GM20431 (cell line): Measurements from ENCODE around the gene TUFM.
"Not testable (repeated sequence)": the region's sequence is repeated elsewhere in the genome, so short reads cannot be mapped to it uniquely, and the experiment has no call there.

Experiments
- in situ Hi-C: fragments of 300-500 bp; cut with MseI, MboI; formaldehyde crosslinking; loops from one replicate; pipeline ENCODE4 v1.15.0; 2020; ENCODE audit warnings: low sequenced_read_pairs; ENCODE audit not compliant: unreplicated experiment

The TUFM gene

GRCh38 chr16:28846080-28846932, at the start of gene TUFM:
TSS of gene TUFM (minus strand) at chr16:28846348. CDS start at chr16:28846269, 79 bp downstream.
- in situ Hi-C loops: no loop called here

DNA sequence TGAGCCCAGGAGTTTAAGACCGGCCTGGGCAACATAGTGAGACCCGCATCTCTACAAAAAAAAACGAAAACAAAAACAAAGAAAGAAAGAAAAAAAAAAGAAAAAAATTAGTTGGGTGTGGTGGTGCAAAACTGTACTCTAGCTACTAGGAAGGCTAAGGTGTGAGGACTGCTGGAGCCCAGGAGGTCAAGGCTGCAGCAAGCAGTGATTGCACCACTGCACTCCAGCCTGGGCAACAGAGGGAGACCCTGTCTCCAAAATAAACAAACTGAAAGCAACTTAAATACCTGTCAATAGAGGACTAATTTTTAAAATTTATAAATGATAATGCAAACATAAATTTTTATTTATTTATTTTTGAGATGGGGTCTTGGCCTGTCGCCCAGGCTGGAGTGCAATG, 49.5 kb upstream of the TUFM start:
- in situ Hi-C loops: no loop called here

DNA sequence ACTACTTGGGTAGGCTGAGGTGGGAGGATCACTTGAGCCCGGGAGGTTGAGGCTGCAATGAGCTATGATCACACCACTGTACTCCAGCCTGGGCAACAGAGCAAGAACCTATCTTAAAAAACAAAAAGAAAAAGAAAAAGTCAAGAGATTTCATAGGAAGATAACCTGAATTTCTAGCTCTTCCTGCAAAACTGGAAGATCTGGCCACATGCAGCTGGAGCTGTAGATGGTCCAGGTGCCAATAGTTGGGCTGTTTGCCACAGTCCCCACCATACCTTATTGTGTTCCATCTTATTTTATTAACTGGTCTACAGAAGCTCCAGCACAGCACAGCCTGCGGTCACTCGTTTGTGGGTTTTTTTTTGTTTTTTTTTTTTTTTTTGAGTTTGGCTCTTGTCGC, 47.1 kb upstream of the TUFM start:
- in situ Hi-C loops: no loop called here

- in situ Hi-C loops: no loop called here
Observed at GRCh38 chr16:28891964-28892890, 46.1 kb upstream of the TUFM start.

- in situ Hi-C loops: not testable (repeated sequence)
Observed at GRCh38 chr16:28890355-28890754, 44.2 kb upstream of the TUFM start.

DNA sequence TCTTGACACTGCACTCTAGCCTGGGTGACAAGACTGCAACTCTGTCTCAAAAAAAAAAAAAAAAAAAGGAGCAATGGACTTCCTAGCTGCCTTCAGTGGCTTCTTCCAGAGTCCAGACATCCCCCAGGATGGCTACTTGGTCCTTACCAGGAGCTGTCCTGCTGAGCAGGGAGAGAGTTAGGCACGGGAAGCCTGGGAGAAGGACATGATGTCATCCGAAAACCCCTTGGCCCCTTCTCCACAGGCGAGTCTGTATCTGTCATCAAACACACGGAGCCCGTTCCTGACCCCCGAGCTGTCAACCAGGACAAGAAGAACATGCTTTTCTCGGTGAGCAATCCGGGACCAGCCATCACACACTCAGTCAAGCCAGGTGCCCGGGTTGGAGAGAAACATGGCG, 40.8 kb upstream of the TUFM start:
- in situ Hi-C loops: no loop called here

GRCh38 chr16:28884045-28884444, 37.9 kb upstream of the TUFM start:
- in situ Hi-C loops: no loop called here

GRCh38 chr16:28883221-28883996, 37.3 kb upstream of the TUFM start:
- in situ Hi-C loops: no loop called here

- in situ Hi-C loops: no loop called here
Observed at GRCh38 chr16:28882551-28883160, 36.5 kb upstream of the TUFM start.

DNA sequence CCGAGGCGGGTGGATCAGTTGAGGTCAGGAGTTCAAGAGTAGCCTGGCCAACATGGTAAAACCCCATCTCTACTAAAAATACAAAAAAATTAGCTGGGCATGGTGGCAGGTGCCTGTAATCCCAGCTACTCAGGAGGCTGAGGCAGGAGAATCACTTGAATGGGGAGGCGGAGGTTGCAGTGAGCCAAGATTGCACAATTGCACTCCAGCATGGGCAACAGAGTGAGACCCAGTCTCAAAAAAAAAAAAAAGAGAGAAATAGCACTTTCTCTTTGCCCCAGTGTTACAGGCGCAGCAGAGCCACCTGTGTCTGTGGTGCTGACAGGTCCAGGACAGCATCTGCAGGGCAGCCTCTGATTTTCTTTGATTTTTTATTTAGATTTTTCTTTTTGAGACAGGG, 35.4 kb upstream of the TUFM start:
- in situ Hi-C loops: not testable (repeated sequence)

- in situ Hi-C loops: no loop called here
Observed at GRCh38 chr16:28880955-28881354, 34.8 kb upstream of the TUFM start.

DNA sequence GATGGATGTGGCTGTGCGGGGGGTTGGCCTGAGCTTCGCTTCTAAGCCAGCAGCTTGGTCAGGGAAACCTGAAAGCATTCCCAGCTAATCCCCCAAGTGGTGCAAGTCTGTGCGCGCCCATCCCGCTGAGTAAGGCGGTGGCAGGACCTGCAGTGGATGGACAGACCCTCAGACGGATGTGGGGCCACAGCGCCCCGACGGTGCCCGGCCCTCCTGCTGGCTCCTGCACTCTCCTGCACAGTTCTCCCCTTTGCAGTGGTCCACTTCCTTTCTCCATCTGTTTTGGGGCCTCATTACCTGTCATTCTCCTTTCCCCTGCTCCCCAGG, 34.4 kb upstream of the TUFM start:
- in situ Hi-C loops: no loop called here

- in situ Hi-C loops: loop anchor here (10.0 kb wide), 1 partner anchor 45 kb away; the partner anchor contains the start of gene RABEP2
Observed at GRCh38 chr16:28879841-28880588, 33.9 kb upstream of the TUFM start.

DNA sequence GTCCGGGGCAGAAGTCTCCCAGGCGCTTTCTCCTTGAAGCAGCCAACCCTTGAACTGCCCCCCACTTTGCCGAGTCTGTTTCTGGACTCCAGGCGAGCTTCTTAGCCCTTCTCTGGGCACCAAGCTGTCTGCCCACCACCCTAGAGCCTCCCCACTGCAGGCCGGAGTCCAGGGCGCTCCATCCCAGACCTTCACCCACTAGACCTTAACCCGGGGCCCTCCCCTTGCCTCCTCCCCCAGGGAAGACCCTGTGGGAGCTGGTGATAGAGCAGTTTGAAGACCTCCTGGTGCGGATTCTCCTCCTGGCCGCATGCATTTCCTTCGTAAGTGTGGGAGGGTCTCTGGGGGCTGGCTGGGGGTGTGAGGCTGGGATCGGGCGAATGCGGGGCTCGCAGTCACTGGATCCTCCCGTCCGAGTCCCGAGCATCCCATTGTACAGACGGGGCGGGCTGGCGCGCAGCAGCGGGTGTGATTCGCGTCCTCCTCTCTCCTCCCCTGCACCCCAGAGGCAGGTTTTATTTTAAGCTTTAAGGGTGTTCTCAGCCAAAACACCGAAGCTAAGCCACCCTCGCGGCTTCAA, 33.2 kb upstream of the TUFM start:
- in situ Hi-C loops: loop anchor here (10.0 kb wide), 1 partner anchor 45 kb away; the partner anchor contains the start of gene RABEP2

DNA sequence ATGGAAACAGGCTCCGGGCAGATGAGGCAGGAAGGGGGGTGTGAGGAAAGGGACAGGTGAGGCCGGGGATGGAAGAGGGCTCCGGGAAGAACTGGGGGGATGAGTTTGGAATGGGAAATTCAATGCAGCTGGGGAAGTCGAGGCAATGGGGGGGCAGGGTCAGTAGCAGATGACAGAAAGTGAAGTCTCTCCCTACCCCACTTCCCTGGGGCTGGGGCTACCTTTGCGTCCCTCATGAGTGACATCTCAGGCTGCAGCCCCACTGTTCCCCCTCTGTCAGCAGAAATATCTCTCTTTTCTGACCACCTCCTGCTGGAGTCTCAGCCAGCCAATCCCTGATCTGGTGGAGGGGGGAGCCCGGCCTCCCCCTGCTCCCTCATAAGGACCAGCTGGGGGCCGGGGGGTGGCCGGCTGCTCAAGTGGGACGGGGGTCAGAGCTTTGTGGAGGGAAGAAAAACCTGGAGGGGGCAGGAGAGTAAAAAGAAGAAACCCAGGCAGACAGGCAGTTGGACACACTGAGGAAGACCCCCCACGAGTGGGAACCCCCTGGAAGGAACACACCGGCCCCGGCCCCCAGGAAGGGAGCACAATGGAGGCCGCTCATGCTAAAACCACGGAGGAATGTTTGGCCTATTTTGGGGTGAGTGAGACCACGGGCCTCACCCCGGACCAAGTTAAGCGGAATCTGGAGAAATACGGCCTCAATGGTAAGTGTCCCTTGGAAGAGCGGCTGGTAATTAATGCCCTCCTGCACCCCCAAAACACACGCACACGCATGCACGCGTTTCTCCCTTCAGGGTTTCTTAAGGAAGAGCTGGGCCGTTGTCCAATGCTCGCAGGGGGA, 32.2 kb upstream of the TUFM start, which contains the start of gene ATP2A1:
ATP2A1 (plus strand) TSS at position 406 of the 844 bp plus-strand sequence; CDS start at position 590, 184 bp downstream.
- in situ Hi-C loops: loop anchor here (10.0 kb wide), 1 partner anchor 46 kb away; the partner anchor contains the start of gene RABEP2

- in situ Hi-C loops: loop anchor here (10.0 kb wide), 1 partner anchor 47 kb away; the partner anchor contains the start of gene RABEP2
Observed at GRCh38 chr16:28877655-28878000, 31.5 kb upstream of the TUFM start.

- in situ Hi-C loops: loop anchor here (10.0 kb wide), 1 partner anchor 48 kb away; the partner anchor contains the start of gene RABEP2
Observed at GRCh38 chr16:28876973-28877654, 31.0 kb upstream of the TUFM start.
